Ishikawa (cell line): Measurements from ENCODE around the gene MFSD2A.

Experiments used
- CEBPB ChIP-seq: IDR thresholded peaks from 2 replicates; pipeline ENCODE4 v1.6.1; 2012
- CREB1 ChIP-seq: IDR thresholded peaks from 2 replicates; pipeline ENCODE4 v1.6.1; 2012; ENCODE audit warnings: low read depth
- EGR1 ChIP-seq: IDR thresholded peaks from 2 replicates; pipeline ENCODE4 v1.6.1; 2012
- EP300 ChIP-seq: IDR thresholded peaks from 2 replicates; pipeline ENCODE4 v1.6.1; 2012; ENCODE audit warnings: borderline replicate concordance
- FOXM1 ChIP-seq: IDR thresholded peaks from 2 replicates; pipeline ENCODE4 v1.6.1; 2012; ENCODE audit warnings: low read depth, borderline replicate concordance
- MAX ChIP-seq: IDR thresholded peaks from 2 replicates; pipeline ENCODE4 v1.6.1; 2012
- NFIC ChIP-seq: IDR thresholded peaks from 2 replicates; pipeline ENCODE4 v1.6.1; 2012
- RAD21 ChIP-seq: IDR thresholded peaks from 2 replicates; pipeline ENCODE4 v1.6.1; 2012; ENCODE audit warnings: low read depth
- REST ChIP-seq: IDR thresholded peaks from 2 replicates; pipeline ENCODE4 v1.6.1; 2012; ENCODE audit warnings: low read depth, mild to moderate bottlenecking
- TAF1 ChIP-seq: IDR thresholded peaks from 2 replicates; pipeline ENCODE4 v1.6.1; 2012; ENCODE audit warnings: low read depth, mild to moderate bottlenecking
- TCF12 ChIP-seq: IDR thresholded peaks from 2 replicates; pipeline ENCODE4 v1.6.1; 2012; ENCODE audit warnings: low read depth
- TEAD4 ChIP-seq: IDR thresholded peaks from 2 replicates; pipeline ENCODE4 v1.6.1; 2012
- YY1 ChIP-seq: IDR thresholded peaks from 2 replicates; pipeline ENCODE4 v1.6.1; 2012; ENCODE audit warnings: low read depth
- ZBTB7A ChIP-seq: IDR thresholded peaks from 2 replicates; pipeline ENCODE4 v1.6.1; 2012; ENCODE audit warnings: low read depth
- TF ChIP-seq, protein P1 (sequence below): IDR thresholded peaks from 2 replicates; pipeline ENCODE4 v1.6.1; 2012

The MFSD2A gene

GRCh38 chr1:39954870-39955546 is at the start of gene MFSD2A:
Gene MFSD2A, plus strand, starts transcription at chr1:39955145. Its CDS starts 148 bp downstream, at chr1:39955293.
- TF ChIP-seq CREB1 (no peak), EGR1 (no peak), CEBPB (no peak), RAD21 (no peak; the same call in 1 of the 2 replicates), FOXM1 (no peak), YY1 (no peak), ZBTB7A (peak; percentile 50; the same call in 1 of the 2 replicates), EP300 (no peak), NFIC (peak; percentile 61; the same call in 1 of the 2 replicates), TCF12 (no peak; the same call in 1 of the 2 replicates), TAF1 (no peak), REST (no peak), TEAD4 (peak; percentile 53; the same call in 1 of the 2 replicates), MAX (peak; percentile 91)
- TF ChIP-seq, protein P1, sequence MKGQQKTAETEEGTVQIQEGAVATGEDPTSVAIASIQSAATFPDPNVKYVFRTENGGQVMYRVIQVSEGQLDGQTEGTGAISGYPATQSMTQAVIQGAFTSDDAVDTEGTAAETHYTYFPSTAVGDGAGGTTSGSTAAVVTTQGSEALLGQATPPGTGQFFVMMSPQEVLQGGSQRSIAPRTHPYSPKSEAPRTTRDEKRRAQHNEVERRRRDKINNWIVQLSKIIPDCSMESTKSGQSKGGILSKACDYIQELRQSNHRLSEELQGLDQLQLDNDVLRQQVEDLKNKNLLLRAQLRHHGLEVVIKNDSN: no peak

GRCh38 chr1:39905172-39905571 is 49.8 kb upstream of the MFSD2A start:
- TF ChIP-seq TCF12 (no peak), CEBPB (no peak), FOXM1 (no peak), ZBTB7A (no peak), REST (no peak), EP300 (no peak), MAX (no peak), CREB1 (no peak)
- TF ChIP-seq, protein P1: no peak

- TF ChIP-seq MAX (no peak), TEAD4 (no peak), EP300 (no peak), ZBTB7A (no peak), NFIC (no peak), FOXM1 (no peak), YY1 (no peak)
These were observed 47.2 kb upstream of the MFSD2A start for GRCh38 chr1:39907528-39908453.

DNA sequence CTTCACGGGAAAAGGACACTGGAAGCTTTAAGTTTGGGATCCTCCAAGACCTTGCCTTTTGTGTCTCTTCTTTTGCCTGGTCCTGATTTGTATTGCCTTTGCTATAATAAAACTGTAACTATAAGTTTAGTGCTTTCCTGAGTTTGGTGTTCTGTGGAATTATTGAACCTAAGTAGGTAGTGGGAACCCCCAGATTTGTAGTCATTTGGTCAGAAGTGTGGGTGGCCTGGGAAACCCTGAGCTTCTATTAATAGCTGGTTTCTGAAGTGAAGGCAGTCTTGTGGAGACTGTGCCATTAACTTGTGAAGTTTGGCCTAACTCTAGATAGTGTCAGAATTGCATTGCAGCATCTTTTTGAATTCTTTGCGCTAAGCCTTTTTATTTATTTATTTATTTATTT is 46.4 kb upstream of the MFSD2A start:
- TF ChIP-seq YY1 (no peak), CEBPB (no peak), CREB1 (no peak), TEAD4 (no peak), EP300 (no peak), NFIC (no peak), TCF12 (no peak), EGR1 (no peak), RAD21 (no peak), ZBTB7A (no peak), FOXM1 (no peak), TAF1 (no peak), REST (no peak), MAX (no peak)
- TF ChIP-seq, protein P1: no peak
